Heart left ventricle (tissue), 13 donors: Measurements from ENCODE around the gene PIGW.

ENCODE experiments used
- POLR2A ChIP-seq, 2 donors: fragments of 450-650 bp; IDR thresholded peaks; one replicate each; pipeline ENCODE4 v1.6.1; 2017; ENCODE audit warnings: antibody characterized with exemption in 2 of 2, mild to moderate bottlenecking in 2 of 2, moderate library complexity in 2 of 2
- TF ChIP-seq, protein P1 (sequence below), 12 donors: fragments of 200-600 bp; sonication (generic) in 4 of 12; IDR thresholded peaks; one replicate each; pipeline versions ENCODE4 v1.5.0 to v1.8.0; 2018 to 2022; ENCODE audit warnings: antibody characterized with exemption in 12 of 12, mild to moderate bottlenecking in 5 of 12
- donor health status: ischemic (EF 13 %, LVEDD 7.1; RV severe dilation, severe dysfunction).
- donor health status: DM: no; HTN: yes; CAD: no.
- donor health status: DM: no; HTN: no; CAD: no.
- donor health status: ischemic (EF 25% LVEDD 6.9; RV normal size, moderate dysfunction).
- donor health status: ischemic (EF 25% LVEDD 5.7; RV mildly dilated, moderate dysfunction).
- donor health status: ischemic (EF 35%, LVEDD 5.7; RV mildly dilated, moderate dysfunction).
- donor health status: nonischemic (EF 11% LVEDD 7.7; RV severe dilation, severe dysfunction).
- donor health status: DM: yes; HTN: yes; CAD: no.
- donor health status: PGD.
- donor health status: ischemic (EF 29% LVEDD 5.4; RV normal size, mild dysfunction).
- donor health status: nonischemic (EF 23%, LVEDD 6.1; RV moderate dilation, normal function).

GRCh38 chr17:36506249-36506826 lies 28.4 kb upstream of the PIGW start:
- TF ChIP-seq POLR2A (IDR thresholded peaks at IDR 0.05): no peak
- TF ChIP-seq, protein P1, sequence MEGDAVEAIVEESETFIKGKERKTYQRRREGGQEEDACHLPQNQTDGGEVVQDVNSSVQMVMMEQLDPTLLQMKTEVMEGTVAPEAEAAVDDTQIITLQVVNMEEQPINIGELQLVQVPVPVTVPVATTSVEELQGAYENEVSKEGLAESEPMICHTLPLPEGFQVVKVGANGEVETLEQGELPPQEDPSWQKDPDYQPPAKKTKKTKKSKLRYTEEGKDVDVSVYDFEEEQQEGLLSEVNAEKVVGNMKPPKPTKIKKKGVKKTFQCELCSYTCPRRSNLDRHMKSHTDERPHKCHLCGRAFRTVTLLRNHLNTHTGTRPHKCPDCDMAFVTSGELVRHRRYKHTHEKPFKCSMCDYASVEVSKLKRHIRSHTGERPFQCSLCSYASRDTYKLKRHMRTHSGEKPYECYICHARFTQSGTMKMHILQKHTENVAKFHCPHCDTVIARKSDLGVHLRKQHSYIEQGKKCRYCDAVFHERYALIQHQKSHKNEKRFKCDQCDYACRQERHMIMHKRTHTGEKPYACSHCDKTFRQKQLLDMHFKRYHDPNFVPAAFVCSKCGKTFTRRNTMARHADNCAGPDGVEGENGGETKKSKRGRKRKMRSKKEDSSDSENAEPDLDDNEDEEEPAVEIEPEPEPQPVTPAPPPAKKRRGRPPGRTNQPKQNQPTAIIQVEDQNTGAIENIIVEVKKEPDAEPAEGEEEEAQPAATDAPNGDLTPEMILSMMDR (IDR thresholded peaks at IDR 0.05): no peak
